DMS153 treated with DMSO at 0.1 percent for 48 hours (cell line): Measurements from ENCODE around the gene UTS2B.

ENCODE experiments used
- DNase-seq: peaks from one replicate; lab custom pipeline; 2025; ENCODE audit not compliant: unreplicated experiment; lab: John Stamatoyannopoulos, UW

The UTS2B gene

DNA sequence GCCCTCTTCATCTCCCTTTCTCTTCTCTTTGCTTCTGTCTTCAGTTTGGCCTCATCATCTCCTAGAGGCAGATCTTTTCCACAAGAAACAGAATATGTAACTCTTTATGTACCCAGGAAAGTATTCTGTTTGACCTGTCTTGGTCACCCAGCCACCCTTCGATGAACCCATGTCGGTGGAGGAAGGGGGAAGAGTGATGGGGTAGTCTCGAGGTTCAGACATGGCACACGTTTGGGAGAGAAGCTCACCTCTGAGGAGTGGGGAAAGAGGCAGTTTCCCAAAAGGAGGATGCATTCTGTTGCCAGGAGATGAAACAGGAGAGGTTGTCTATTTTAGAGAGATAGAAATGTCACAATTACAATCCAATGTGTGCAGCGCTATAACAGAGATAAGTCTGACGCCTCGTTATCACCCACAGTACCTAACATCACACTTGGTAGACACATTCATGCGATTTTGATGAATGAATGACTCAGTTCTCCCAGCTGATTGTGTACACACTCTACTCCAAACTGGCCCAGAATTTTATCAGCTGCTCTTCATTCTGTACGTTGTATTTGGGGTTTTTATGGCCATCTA, 1.9 kb downstream of the UTS2B start:
- no peak for DNase-seq

DNA sequence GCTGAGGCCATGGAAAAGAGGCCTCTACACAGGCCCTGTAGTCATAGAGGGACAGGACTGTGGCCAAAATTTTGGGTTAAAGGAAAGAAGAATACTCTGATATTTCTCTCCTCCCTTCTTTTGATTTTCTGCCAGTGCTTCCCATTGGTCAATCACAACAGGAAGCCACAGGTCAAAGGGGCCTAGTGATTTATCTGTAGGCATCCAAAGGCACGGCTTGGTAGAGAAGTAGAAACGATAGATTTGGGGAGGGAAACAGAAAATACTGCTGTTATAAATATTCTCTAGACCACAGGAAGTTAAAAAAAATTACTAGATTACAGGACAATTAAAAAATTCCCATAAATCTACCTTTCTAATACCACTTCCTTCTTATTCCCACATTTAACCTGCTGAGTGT, 2.8 kb downstream of the UTS2B start:
- DNase-seq: no peak

DNA sequence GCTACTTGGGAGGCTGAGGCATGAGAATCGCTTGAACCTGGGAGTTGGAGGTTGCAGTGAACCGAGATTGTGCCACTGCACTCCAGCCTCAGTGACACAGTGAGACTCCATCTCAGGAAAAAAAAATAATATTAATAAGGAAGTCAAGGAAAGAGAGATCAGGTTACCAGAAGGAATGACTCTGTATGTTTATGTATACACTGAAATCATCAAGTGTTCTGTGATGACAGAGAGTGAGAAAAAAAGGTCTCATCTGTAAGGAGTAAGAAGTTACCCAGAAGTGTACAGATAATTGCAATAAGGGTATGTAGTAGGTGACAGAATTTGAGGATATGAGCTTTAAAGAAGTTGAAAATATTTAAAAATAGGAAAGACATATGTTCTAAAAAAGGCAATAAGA, 5.4 kb downstream of the UTS2B start:
- no peak for DNase-seq

DNA sequence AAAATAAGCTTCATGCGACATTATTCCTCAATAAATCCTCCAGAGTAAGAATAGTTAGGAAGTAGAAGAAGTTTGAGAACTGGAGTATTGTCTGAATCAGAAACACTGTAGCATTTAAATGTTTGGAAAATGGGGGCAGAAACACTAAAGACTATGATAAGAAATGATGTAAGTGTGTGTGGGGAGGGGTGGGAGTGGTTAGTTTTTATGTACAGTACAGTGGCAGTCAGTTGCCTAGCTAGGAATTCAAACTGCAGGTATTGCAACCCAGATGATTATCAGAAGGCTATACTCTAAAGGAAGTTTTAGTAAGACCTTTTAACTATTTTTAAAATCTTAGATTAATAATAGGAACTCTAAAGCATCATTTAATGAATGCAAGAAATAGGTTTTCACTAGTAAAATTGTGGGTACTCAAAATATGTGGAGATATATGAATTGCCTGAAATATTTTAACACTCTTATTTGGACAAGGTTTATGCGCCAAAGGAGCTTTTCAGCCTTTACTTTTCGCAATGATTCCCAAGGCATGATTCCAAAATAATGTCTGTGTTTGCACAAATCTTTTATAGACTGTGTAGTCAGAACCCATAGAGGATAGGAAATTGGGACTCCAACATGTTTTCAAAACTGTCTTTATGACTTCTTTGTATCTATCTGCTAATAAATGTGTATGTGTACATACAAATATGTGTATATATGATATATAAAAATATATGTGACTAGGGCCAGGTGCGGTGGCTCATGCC, 9.1 kb downstream of the UTS2B start:
- DNase-seq: no peak

DNA sequence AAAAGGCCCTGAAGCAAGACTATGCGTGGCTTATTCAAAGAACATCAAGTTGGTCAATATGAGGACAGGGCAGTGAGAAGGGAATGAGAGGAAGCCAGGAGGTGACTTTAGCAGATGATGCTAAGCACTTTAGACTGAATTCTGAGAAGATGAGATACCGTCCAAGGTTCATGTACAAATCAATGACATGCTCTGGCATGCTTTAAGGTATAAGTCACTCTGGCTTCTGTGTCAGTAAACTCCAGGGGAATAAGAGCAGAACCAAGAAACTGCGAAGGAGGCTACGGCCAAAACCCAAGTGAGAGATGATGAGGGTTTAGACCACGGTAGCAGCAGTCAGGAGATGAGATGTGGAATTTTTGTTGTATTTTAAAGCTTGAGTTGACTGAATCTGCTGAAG, 10.0 kb downstream of the UTS2B start:
- no peak for DNase-seq

DNA sequence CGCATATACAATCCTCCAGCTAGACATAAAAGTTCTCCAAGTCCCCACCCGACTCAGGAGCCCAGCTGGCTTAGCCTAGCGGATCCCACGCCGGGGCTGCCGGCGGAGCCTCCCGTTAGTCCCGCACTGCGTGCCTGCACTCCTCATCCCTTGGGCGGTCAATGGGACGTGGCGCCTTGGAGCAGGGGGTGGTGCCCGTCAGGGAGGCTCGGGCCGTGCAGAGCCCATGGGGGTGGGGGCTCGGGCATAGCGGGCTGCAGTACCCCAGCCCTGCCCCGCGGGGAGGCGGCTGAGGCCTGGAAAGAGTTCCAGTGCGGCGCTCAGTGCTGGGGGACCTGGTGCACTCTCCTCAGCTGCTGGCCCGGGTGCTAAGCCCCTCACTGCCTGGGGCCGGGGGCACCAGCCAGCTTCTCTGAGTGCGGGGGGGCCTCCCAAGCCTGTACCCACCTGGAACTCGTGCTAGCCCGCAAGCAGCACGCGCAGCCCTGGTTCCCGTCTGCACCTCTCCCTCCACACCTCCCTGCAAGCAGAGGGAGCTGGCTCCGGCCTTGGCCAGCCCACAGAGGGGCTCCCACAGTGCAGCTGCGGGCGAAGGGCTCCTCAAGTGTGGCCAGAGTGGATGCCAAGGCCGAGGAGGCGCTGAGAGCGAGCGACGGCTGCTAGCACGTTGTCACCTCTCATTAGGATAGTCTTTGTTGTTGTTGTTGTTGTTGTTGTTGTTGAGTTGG, 13.3 kb downstream of the UTS2B start:
- DNase-seq: no peak

DNA sequence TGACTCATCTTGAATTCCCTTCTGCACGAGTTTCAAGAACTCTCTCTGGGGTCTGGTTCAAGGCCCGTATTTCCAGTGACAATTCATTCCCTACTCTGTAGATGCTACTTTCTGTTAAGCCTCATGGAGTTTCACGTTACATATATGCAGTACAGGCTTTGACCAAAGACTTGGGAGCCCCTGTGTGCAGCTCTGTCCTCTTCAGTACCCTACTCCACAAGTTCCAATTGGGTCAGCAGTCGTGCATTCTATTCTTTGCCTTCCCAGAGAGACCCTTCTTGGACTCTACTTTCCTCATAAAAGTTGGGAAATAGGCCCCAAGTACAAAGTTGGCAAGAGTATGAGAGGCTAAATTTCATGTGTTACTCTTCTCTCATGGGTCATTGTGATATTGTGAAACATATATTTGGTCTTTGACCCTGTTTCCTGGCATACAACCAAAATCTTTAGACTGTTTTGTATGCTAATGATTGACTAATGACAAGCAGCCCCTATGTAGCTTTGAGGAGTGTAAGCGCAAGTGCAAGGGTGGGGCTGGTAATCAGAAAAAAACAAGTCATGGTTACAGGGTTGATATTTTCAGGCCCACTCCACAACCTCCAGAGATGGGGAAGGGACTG, 16.1 kb downstream of the UTS2B start:
- DNase-seq: no peak

DNA sequence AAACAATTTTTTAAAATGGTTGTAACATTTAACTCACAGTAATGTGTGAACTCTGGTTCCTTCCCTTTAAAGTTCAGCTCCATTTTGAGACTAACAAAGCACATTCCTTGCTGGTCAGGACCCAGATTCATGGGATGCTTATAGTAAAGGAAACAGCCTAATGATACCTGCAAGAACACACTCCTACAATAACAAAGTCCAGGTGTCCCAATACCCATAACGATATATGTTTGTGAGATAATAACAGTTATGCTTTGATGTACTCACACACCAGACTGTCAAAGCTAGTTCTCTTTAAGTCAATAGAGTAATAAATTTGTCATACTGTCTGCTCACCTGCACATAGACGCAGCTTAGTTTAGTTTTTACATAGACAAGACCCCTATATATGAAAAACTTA, 17.0 kb downstream of the UTS2B start:
- DNase-seq: no peak

DNA sequence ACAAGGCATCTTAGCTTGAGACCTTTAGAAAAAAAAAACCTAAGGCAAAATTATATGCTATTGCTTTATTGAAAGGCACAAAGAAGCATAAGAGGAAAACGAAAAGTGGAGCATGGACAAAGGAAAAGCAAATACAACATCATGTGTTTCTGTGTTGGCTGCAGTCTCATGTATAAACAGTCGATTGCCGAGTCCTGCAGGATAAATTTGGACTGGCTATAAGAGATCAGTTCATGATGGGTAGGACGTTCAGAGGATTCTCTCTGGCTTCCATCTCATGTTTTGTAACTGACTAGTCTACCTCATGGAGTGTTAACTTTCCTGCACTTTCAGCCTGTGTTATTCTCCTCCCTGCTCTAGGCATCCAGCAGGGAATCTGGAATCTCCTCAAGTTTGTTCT, 23.0 kb downstream of the UTS2B start:
- no peak for DNase-seq

DNA sequence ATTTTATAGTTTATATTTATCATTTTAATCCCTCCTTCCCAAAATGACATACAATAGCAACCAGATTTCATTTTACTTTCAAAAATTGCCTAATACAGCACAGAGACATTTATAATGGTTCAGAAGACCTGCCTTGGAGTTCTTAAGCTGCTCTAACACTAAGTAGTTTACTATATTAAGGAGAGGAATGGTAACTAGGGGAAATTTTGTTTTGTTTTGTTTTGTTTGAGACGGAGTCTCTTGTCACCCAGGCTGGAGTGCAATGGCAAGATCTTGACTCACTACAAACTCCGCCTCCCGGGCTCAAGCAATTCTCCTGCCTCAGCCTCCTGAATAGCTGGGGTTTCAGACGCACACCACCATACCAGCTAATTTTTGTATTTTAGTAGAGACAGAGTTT, 23.9 kb downstream of the UTS2B start:
- no peak for DNase-seq

DNA sequence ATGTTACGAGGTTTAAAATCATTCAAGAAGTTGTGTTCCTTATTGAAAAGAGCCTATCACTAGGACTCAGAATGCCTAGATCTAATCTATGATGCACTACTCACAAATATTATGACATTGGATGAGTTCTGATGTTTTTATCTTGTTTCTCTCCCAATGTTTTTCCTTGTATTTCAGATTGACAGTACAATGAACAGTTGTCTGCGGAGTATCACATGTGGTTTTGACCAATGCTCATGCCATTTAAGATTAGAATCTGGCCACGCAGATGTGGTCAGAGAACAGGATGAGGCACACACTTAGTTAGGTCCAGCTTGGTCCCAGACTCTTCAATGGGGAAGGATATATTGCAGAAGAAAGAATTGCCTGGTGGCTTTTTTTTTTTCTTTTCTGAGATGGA, 26.7 kb downstream of the UTS2B start:
- no peak for DNase-seq

DNA sequence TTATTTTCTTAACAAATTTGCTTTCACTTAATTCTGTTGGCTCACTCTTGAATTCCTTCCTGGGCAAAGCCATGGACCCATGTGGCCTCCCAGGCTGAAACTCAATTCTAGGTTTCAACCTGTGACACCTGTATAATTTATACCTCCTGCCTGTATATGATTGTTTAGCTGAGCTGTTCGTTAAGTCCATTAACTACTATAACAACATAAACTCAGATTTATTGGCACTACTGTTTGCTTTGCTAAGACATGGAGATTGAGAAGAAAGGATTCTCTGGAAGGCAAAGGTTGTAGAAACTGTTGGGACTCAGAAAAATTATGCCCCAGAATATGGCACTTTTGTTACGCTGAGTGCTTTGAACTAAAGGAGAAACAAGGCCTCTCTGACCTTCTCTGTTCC, 27.9 kb downstream of the UTS2B start:
- DNase-seq: no peak

DNA sequence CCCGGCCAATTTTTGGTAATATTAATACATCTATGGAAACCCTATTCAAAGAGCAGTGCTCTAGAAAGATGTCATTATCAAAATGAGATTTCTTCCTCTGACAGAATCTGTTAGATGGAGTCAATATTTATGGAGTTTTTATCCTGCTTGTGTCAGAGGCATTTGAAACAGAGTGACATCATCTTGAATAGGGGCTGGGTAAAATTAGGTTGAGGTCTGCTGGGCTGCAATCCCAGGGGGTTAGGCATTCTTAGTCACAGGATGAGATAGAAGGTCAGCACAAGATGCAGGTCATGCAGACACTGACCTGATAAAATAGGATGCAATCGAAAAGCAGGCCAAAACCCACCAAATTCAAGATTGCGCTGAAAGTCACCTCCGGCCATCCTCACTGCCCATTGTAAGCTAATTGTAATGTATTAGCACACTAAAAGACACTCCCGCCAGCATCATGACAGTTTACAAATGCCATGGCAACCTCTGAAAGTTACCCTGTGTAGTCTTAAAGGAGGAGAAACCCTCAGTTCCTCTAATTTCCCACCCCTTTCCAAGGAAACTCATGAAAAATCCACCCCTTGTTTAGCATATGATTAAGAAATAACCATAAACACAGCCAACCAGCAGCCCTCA, 28.4 kb downstream of the UTS2B start:
- no peak for DNase-seq

DNA sequence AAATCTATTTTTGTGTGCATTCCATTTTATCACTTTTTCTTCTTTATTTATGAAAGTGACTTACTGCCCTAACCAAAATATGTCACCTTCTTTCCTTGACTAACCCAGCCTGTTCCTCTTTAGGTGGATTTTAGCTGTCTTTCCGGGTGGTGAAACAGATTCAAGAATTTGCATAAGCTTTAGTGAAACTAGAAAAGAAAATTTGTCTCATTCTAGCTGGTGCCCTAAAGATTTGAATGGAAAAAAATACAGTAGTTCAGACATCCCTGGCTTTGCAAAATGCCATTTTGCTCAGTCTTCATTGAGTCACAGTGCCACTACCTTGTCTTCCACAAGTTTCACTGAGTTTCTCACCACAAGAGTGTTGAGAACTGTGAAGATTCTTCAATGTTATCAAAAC, 29.3 kb downstream of the UTS2B start:
- no peak for DNase-seq

DNA sequence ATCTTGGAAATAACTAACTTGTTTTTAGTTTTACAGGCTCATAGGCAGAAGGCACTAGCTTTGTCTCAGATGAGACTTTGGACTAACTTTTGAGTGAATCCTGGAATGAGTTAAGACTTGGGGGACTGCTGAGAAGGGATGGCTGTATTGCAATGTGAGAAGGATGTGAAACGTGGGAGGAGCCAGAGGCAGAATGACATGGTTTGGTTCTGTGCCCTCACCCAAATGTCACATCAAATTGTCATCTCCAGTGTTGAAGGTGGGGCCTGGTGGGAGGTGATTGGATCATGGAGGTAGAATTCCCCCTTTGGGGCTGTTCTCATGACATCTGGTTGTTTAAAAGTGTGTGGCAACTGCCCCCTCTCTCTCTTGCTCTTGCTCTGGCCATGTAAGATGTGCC, 29.9 kb downstream of the UTS2B start:
- DNase-seq: no peak

DNA sequence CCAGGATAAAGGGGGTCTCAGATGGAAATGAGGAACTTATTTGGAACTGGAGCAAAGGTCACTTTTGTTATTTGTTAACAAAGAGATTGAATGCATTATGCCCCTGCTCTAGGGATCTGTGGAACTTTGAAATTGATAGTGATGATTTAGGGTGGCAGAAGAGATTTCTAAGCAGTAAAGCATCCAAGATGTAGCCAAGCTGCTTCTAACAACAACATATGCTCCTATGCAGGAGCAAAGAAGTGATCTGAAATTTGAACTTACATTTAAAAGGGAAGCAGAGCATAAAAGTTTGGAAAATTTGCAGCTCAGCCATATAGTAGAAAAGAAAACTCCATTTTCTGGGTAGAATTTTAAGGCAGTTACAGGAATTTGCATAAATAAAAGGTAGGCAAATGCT, 31.5 kb downstream of the UTS2B start:
- DNase-seq: no peak

DNA sequence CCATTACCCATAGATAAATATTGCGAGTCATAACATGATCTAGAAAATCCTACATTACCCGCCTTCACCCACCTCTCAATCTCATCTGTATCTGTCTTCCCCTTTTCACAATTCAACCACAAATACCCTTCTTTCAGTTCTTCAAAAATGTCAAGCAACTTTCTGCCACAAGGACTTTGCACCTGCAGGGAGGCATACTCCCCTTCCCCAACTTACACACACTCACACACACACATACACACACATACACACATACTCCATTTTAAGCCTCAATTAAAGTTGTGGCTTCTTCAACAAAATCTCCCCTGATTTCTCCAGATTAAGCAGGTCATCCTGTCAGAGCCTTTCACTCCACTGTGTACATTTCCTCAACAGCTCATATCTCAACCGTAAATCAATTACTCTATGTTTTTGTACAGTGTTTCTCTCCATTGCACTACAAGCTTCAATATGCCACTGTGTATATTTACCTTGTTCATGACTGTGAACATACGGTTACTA, 34.2 kb downstream of the UTS2B start:
- peak; percentile 31 for DNase-seq

DNA sequence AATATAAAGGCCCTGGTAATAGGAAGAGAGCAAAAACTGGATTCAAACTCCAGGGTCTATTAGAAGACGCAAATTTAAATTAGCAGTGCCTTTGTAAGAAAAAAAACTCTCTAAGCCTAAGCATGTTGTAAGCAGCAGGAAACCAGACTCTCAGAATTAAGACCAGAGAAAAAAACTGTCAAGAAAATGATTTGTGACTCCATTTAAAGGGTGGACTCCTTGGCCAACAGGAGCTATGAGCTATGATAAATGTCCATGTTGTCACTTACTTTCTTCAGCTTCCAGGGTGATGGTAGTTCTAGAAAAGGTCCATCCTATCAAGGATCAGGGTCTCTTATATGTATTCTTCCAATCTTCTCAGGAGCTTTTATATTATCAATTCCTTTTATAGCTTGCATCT, 36.0 kb downstream of the UTS2B start:
- no peak for DNase-seq

DNA sequence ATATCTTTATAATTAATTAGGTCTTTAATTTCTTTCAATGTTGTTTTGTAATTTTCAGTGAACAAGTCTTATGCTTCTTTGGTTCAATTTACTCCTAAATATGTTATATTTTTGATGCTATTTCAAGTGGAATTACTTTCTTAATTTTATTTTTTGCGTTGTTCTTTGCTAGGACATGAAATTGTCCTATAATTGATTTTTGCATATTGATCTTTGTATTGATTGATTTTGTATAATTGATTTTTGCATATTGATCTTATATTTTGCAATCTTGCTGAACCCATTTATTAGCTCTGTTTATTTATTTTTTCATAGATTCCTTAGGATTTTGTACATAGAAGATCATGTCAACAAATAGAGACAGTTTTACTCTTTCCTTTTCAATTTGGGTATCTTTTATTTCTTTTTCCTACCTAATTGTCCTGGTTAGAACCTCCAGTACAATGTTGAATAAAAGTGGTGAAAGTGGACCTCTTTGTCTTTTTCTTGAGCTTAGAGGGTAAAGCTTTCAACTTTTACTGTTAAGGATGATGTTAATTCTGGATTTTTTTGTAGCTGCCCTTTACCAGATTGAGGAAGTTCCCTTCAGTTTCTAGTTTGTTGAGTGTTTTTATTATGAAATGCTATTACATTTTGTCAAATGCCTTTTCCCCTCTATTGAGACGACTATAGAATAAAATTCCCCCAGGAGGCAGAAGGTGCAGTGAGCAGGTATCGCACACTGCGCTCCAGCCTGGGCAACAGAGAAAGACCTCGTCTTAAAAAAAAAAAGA, 37.9 kb downstream of the UTS2B start:
- DNase-seq: no peak

DNA sequence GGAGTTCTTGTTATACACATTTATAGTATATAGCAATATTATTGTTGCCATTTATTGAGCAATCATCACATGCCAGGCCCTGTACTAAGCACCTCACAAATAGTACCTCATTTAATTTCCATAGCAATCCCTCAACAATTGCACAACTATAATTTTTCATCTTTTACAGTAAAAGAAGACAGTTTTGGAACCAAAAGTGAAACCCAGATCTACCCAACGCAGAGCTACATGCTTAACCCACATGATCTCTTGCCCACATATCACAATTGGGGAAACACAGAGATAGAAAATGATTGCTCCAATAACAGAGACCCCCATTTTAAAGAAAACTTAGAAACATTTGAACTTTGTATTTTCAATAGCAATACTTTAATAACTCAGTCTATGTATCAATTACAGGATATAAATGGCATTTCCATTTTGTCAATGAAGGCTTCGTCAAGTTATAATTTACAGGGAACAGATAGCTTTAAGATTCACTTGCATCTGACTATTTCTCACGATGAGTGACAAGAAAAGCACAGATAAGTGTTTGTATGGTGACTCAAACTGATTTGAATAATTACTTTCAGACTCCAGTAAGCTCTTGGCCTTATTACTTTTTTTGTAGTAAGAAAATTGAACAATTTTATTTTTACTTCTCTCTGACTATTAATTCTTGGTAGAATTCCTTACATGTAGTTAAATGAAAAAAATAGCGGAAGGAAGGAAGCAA, 39.9 kb downstream of the UTS2B start:
- no peak for DNase-seq
